Measurements from ENCODE around the gene NFIC. TPM values are rescaled to one million over a fixed set of nuclear protein-coding genes. Genes with fewer than 3 reads are reported as not detected.

NFIC gene
- total RNA-seq, 1 donor from 2014 or later: 194 TPM

- Histone ChIP-seq H3K9me3 (no peaks in the 10 kb centered on the region), H3K27ac (peak overlapping the region; percentile 89 to 99), H3K27me3 (no peaks in the 10 kb centered on the region), H3K4me3 (no peak overlapping the region), H3K4me1 (peaks cover 30 to 63% of the 10 kb centered on the region in 2 donors), H3K36me3 (peaks cover 12 to 17% of the 10 kb centered on the region in 2 donors)
- intact Hi-C loops (cut with DNase I): no loop called here
- no peak for DNase-seq (ENCODE audit: low spot score in 2 of 2)
- no peak for TF ChIP-seq CTCF (IDR thresholded peaks at IDR 0.05)
These were observed 96.8 kb downstream of the NFIC start for GRCh38 chr19:3462991-3463713.

GRCh38 chr19:3463714-3464586 lies 97.6 kb downstream of the NFIC start:
- Histone ChIP-seq H3K4me3 (no peak overlapping the region), H3K4me1 (peaks cover 22 to 62% of the 10 kb centered on the region in 2 donors), H3K27me3 (no peaks in the 10 kb centered on the region), H3K9me3 (no peaks in the 10 kb centered on the region), H3K36me3 (peaks cover 12 to 17% of the 10 kb centered on the region in 2 donors), H3K27ac (peak overlapping the region; percentile 89 to 99)
- no peak for DNase-seq (ENCODE audit: low spot score in 2 of 2)
- no peak for TF ChIP-seq CTCF (IDR thresholded peaks at IDR 0.05)
- intact Hi-C loops (cut with DNase I): no loop called here

GRCh38 chr19:3464587-3465235 lies 98.3 kb downstream of the NFIC start:
- Histone ChIP-seq H3K4me1 (peaks cover 16 to 56% of the 10 kb centered on the region in 2 donors), H3K27ac (peak overlapping the region; percentile 89 to 99)
- intact Hi-C loops (cut with DNase I): no loop called here

GRCh38 chr19:3465552-3465951 lies 99.2 kb downstream of the NFIC start:
- intact Hi-C loops (cut with DNase I): no loop called here
- Histone ChIP-seq H3K4me3 (no peak overlapping the region), H3K27me3 (no peaks in the 10 kb centered on the region), H3K36me3 (peaks cover 12 to 17% of the 10 kb centered on the region in 2 donors), H3K9me3 (no peaks in the 10 kb centered on the region), H3K4me1 (peaks cover 9 to 48% of the 10 kb centered on the region in 2 donors), H3K27ac (peak overlapping the region; percentile 80 to 99)
- no peak for DNase-seq (ENCODE audit: low spot score in 2 of 2)
- no peak for TF ChIP-seq CTCF (IDR thresholded peaks at IDR 0.05)

More at GRCh38 chr19:3464587-3465235, 98.3 kb downstream of the NFIC start:
- H3K9me3 ChIP-seq: no peaks in the 10 kb centered on the region
- no peak for TF ChIP-seq CTCF (IDR thresholded peaks at IDR 0.05)
- no peaks in the 10 kb centered on the region for H3K27me3 ChIP-seq
- H3K4me3 ChIP-seq: no peak overlapping the region
- H3K36me3 ChIP-seq: peaks cover 12 to 17% of the 10 kb centered on the region in 2 donors
- DNase-seq (ENCODE audit: low spot score in 2 of 2): no peak

GRCh38 chr19:3466635-3467034 lies 100.3 kb downstream of the NFIC start:
- peak overlapping the region in 1 of 2 donors; percentile 14 for H3K4me3 ChIP-seq
- DNase-seq (ENCODE audit: low spot score in 2 of 2): peak; percentile 53 to 89
- intact Hi-C loops (cut with DNase I): loop anchor here (2.0 kb wide), 2 partner anchors 16 to 38 kb away; no protein-coding TSS in a partner anchor
- H3K27me3 ChIP-seq: no peaks in the 10 kb centered on the region
- H3K27ac ChIP-seq: peak overlapping the region; percentile 80 to 99
- no peak for TF ChIP-seq CTCF (IDR thresholded peaks at IDR 0.05)
- peaks cover 12 to 17% of the 10 kb centered on the region in 2 donors for H3K36me3 ChIP-seq
- H3K9me3 ChIP-seq: no peaks in the 10 kb centered on the region
- peaks cover 9 to 45% of the 10 kb centered on the region in 2 donors for H3K4me1 ChIP-seq

Measured in ascending aorta (tissue), 2 donors.